Superior temporal gyrus (tissue), 1 donor: ENCODE results near the gene TXNDC15.
A peak's percentile ranks its signal among the peaks of the same experiment; 100 is the strongest.
"Not testable (repeated sequence)": the region's sequence is repeated elsewhere in the genome, so short reads cannot be mapped to it uniquely, and the experiment has no call there.

ENCODE experiments used
- DNase-seq: peaks from one replicate; pipeline ENCODE4 v3.0.0-alpha.2; 2016; ENCODE audit errors: extremely low spot score

TXNDC15 gene, protein sequence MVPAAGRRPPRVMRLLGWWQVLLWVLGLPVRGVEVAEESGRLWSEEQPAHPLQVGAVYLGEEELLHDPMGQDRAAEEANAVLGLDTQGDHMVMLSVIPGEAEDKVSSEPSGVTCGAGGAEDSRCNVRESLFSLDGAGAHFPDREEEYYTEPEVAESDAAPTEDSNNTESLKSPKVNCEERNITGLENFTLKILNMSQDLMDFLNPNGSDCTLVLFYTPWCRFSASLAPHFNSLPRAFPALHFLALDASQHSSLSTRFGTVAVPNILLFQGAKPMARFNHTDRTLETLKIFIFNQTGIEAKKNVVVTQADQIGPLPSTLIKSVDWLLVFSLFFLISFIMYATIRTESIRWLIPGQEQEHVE

DNA sequence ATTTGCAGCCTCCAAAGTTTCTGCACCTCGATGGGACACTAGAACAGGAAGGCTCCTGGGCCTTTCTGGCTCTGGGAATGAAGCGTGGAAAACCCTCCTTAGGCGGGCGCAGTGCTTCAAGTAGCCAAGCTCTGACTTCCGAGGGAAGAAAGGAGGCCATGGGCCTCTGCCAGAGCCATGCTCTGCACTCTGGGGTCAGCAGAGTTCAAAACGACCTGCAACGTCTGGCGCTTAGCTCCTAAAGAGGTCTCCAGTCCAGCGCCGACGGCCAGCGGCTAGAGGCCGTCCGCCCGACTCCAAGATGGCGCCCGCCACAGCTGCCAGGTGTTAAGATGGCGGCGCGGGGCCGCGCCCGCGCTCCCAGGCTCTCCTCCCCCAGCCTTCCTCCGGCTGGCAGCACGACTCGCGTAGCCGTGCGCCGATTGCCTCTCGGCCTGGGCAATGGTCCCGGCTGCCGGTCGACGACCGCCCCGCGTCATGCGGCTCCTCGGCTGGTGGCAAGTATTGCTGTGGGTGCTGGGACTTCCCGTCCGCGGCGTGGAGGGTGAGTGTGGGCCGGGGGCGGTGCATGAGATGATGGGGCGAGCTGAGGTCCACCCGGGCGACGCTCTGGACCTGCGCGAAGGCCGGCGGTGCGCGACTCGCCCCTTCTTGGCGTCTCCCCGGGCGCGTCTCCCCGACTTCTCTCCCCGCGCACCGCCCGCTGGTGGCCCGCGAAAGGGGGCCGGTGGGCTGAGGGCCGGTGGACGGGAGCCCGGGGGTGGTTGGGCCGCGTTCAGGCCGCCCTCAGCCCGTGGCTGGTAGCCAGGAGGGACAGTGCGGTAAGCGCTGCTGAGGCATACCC, at the start of gene TXNDC15:
TSS of gene TXNDC15 (plus strand) at position 385 of the 844 bp plus-strand sequence. CDS start at position 442, 57 bp downstream.
- peak; percentile 92 for DNase-seq

DNA sequence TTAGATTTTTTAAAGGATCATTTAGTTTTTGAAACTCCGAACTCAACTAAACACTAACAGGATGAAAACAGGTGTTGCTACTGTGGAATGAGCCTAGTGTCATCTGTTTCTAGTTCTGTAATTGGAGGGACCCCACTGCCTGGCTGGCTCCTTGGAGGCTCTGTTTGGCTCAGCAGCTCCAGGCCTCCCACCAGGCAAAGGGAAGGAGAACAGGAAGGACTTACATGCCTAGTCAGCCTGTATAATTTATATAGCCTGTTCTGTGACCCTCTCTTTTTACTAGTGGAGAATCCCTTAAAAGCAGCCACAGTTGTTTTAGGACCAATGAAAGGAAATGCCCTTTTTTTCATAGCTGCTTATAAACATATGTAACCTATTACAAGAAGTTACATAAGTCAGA, 49.5 kb upstream of the TXNDC15 start:
- DNase-seq: no peak

DNA sequence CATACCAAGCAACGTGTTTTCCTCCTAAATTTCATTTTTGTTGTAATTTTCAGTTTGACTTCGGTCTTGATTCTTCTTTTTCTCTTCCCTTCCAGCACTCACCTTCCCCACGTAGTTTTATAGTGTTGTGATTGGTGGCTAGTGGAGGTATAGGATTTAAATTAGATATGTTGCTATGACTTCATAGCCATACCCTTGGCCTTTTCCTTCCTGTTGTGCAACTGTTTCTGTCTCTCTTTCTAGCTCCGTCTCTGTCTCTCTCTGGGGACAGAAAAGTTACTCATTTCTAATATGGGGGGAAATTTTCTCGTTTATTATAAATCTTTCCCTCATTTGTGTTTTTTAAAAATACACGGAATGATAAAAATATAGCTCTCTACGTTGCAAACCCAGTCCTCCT, 49.0 kb upstream of the TXNDC15 start:
- DNase-seq: no peak

DNA sequence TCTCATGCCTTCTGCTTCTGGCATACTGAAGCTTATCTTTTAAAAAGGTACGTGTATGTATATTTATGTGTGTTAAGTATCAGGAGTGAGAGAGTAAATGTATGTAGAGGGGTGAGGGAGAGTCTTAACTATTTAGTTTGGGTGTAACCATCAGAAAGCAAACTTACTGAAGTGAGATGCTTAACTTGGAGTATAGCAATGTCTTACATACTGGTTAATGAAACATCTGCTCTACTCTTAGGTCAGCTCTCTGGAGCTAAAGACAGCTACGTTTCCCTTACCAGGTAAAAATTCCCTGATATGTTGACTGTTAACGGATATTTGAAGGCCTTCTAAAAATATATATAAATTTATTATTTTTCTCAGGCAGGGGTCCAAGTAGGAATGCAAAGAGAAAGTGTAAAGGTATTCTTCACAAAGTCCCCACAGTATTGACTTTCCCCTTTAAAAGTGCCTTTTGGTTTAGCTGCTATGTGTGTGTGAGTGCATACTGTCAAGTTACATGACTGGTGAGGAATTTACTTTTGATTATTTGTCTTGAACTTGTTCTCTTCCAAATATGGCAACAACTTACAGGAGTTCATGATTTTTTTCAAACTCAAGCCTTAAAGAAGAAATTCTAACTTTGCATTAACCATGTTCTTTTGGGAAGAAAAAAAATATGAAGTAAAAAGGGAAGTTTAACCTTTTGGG, 40.7 kb upstream of the TXNDC15 start:
- DNase-seq: no peak

DNA sequence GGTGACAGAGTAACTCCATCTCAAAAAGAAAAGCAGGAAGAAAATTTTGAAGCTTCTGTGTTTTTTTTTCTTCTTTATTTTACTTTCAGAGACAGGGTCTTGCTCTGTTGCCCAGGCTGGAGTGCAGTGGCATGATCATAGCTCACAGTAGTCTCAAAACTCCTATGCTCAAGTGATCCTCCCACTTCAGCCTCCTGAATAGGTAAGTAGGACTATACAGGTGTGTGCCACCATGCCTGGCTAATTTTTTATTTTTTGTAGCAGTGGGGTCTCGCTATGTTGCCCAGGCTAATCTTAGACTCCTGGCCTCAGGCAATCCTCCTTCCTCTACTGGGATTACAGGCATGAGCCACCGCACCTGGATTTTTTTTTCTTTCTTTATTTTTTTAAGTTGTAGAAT, 38.5 kb upstream of the TXNDC15 start:
- DNase-seq: no peak

DNA sequence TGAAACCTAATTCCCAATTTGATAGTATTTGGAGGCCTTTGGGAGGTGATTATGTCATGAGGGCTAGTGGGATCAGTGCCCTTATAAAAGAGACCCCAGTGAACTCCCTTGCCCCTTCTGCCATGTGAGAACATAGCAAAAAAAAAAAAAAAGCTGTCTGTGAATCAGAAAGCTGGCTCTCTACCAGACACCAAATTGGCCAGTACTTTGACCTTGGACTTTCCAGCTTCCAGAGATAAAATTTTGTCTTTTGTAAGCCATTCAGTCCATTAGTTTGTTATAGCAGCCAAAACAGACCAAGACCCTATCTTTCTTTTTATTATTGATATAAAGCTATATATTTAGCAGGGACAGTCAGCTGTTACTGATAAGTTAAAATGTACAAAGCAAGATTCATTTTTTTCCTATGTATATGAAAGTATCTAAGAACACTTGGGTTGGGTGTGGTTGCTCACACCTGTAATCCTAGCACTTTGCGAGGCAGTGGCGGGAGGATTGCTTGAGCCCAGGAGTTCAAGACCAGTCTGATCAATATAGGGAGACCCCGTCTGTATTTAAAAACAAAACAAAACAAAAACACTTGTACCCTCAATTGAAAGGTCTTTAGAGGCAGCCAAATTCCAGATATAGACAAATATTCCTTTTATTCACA, 36.5 kb upstream of the TXNDC15 start:
- no peak for DNase-seq

DNA sequence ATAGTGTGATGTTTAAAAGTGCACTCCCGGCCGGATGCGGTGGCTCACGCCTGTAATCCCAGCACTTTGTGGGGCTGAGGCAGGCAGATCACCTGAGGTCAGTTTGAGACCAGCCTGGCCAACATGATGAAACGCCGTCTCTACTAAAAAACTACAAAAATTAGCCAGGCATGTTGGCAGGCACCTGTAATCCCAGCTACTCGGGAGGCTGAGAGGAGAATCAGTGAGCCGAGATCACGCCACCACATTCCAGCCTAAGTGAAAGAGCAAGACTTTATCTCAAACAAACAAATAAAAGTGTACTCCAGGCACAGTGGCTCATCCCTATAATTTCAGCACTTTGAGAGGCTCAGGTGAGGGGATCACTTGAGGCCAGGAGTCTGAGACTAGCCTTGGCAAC, 35.8 kb upstream of the TXNDC15 start:
- not testable (repeated sequence) for DNase-seq

DNA sequence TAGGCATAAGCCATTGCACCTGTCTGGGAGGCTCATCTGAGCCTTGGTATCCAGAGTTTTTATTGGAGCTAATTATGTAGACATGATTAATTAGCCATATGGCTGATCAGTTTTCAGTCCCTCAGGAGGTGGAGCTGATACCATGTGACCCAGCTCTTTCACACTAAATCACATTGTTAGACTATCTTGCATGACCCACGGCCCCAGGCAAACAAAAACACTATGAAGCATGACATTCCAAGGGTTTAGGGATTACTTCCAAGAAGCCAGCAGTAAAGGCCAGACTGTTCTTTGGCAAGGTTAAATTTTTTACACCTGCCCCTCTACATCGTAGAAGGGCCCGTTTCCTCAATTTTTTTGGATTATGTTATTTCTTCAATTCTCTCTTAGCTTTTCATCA, 33.4 kb upstream of the TXNDC15 start:
- no peak for DNase-seq

DNA sequence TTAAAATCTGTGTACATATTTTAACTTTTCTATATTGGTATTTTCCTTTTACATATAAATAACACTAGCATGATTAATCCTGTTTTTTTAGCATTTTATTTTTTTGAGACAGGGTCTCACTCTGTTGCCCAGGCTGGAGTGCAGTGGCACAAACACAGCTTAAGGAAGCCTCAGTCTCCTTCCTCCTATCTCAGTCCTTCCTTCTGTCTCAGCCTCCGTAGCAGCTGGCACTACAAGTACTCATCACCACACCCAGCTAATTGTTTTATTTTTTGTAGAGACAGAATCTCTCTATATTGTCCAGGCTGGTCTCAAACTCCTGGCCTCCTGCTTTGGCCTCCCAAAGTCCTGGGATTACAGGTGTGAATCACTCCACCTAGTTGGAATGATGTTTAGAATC, 29.9 kb upstream of the TXNDC15 start:
- DNase-seq: no peak

DNA sequence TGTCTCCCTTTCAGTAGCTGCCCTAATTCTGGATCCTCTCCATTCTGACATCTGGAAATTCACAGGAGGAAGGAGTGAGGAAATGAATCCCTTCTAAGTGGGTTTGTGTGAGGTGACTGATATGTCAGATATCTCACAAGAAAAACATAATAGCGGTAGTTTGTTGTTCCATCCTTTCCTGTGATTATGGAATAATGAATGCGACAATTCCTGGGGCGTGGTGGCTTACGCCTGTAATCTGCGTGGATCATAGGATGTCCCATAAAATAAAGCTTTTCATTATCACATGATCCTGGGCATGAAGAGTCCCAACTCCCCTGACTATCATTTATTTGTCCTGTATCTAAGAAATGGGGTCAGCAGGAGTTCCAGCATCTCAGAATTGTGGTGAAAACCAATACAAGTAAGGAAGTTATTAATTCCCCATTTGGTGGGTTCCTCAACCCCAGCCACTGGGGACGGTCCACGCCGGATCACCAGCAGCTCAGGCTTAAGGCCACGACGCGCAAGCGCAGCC, 28.8 kb upstream of the TXNDC15 start:
- no peak for DNase-seq

DNA sequence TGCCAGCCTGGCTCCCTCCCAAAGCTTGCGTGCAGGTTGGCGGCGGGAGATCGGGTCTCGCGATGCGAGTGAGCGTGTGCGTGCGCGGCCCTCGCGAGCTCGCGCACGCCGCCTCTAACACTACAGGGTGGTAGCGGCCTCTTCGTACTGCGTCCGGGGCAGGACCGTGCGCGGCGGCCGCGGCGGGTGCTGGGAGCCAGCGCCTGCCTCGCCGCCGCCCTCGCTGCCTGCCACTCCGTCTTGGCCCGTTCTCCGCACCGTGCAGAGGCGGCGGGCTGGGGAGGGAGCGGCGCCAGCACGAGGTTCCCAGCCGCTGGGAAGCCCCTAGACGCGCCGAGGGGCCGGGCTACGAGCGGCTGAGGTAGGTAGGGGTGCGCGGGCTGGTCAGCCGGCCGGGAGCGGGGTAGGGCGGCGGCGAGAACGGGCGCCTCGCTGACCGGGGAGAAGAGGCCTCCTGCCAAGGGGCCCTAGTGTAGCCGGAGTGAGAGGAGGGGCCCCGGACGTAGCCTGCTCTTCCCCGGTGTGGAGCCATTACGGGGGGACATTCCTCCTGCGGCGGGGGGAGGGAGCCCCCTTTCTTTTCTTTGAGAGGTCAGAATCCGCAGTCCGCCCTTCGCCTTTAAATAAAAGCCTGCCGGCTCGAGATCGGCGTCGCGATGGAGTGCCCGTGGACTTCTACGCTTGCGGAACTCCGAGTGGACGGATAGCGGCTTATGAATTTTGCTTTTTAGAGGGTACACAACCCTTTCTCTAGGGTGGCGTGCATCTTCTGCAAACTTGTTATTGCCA, 28.1 kb upstream of the TXNDC15 start, which contains the start of gene C5orf24:
TSS of gene C5orf24 (plus strand) at position 117 of the 789 bp plus-strand sequence. CDS start 8,933 bp downstream, outside the sequence.
- DNase-seq: peak; percentile 97

DNA sequence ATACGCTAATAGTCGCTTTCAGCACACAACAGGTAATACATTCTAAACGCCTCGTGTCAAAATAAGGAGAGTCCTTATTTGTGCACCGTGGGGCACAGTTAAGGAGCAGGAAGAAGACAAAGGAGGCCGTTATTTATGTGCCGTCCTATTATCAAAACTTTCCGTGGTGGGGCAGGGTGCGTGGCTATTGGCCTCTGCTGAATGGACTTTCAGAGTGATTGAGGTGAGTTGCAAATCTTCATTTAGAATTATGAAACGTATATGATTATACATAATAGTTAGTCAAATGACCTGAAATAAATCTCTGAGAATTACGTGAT, 27.6 kb upstream of the TXNDC15 start:
- DNase-seq: peak; percentile 55

DNA sequence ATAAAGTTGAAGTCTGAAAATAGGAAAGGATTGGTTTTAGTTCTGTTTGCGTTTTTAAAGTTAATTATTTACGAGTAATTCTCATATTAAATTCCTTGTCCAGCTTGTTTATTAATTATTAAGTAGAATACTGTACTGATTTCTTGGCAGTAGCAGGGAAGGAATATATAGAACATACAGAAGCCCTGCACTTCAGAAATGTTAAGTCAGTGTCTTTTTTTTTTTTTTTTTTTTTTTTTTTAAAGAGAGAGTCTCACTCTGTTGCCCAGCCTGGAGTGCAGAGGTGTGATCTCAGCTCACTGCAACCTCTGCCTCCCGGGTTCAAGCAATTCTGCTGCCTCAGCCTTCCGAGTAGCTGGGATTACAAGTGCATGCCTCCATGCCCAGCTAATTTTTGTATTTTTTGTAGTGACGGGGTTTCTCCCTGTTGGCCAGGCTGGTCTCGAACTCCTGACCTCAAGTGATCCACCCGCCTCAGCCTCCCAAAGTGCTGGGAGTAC, 24.7 kb upstream of the TXNDC15 start:
- DNase-seq: not testable (repeated sequence)

DNA sequence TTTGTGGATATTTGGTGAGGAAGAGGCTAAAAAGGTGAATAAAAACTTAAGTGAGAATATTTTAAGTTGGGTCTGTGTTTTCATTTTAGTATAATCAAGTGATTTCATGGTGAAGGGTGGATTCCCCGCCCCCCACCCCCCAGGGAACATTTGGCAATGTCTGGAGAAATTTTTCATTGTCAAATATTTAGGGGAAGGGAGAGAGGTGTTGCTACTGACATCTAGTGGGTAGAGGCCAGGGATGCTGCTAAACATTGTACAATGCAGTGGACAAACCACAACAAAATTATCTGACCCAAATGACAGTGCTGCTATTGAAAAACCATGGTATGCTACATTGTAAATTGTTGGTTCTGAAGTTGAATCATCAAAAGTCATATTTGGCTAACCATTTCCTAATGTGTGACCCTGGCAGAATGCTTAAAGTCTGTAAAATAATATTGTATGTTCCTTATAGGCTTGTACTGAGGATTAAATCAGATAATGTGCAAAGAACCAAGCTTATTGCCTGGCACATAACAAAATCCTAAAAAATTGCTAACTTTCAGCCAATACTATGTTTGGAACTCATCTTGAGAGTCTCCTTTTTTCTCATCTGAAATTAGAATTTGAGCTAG, 22.8 kb upstream of the TXNDC15 start:
- DNase-seq: no peak

DNA sequence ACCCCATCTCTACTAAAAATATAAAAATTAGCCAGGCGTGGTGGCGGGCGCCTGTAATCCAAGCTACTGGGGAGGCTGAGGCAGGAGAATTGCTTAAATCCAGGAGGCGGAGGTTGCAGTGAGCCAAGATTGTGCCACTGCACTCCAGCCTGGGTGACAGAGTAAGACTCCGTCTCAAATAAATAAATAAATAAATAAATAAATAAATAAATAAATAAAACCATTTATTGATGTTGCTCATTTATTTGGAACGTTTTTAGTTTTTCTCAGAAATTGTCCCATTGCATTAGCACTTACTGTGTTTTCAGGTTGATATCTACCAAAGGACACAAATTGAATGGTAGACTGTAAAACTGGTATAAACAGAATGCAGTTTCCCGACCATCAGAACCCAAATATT, 17.7 kb upstream of the TXNDC15 start:
- not testable (repeated sequence) for DNase-seq

DNA sequence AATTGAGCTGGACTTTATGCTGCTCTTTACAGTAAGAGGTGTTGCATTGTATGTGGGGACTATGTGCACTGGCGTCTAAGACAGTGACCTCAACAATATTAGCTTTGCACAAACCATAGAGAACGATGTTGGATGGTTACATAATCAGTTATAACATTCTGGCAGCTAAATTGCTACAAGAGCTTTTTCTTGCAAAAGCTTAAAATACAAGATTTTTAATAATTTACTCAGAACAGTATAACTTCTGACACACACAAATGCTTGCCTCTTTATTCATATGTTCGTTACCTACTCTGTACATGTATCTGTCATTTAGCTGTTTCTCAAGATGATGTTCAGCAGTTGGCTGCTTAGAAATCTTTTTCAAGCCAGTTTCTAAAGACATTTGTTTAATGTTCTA, 16.8 kb upstream of the TXNDC15 start:
- peak; percentile 40 for DNase-seq

DNA sequence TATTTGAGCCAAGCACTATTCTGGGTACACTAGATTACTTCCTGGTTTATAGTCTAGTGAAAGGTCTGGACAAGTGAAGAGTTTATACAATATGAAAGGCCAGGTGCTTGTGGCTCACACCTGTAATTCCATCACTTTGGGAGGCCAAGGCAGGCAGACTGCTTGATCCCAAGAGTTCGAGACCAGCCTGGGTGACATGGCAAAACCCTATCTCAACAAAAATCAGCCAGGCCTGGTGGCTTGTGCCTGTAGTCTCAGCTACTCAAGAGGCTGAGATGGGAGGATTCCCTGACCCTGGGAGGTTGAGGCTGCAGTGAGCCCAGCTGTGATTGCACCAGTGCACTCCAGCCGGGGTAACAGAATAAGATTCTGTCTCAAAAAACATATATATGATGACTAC, 9.5 kb upstream of the TXNDC15 start:
- DNase-seq: no peak

DNA sequence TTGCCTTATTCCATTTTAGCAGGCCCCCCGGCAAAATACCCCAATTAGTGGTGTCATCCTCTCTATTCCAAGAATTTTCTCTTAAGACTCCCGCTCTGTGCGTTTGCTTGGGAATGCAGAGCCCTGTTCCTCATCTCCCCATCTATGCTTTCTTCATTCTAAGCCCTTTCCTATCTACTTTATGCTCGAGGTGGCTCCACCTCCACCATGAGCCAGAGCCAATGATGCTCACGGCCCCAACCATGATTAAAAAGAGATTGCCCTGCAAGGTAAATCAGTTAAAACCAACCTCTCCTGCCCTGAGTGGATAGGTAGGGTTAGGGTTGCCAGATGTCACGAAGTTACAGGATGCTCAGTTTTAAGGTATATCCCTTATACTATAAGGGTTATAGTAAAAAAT, 677 bp upstream of the TXNDC15 start:
- no peak for DNase-seq

DNA sequence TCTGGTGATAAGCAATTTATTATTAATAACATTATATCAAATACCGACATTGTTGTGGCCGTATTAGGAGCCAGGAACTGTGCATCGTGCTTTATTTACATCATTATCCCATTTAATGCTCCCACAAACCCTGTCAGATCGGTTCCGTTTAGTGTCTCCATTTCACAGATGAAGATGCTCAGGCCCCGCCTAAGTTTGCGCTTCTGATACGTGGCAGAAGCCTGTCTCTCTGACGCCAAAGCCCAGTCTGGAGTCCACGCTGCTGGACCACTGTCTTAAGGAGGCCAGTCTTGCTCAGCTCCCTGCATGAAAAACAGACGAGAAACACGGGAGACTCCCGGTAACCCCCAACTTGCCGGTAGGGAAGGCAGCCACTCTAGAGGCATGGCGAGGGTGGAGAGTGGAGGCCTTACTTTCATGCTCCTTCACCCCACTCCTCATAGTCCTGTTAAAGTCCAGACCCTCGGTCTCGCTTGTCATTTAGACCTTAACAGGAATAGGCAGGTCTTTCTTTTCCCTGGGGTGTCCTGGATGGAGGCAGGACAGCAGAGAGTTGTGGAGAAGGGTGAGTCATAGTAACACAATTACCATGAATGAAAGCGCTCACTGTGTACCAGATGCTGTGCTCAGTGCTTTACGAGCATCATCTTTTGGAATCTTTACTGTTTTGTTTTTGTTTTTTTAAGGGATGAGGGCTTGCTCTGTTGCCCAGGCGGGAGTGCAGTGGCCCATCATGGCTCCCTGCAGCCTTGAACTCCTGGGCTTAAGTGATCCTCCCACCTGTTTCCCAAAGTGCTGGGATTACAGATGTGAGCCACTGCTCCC, 872 bp downstream of the TXNDC15 start:
- DNase-seq: peak; percentile 87
